HEK293T (cell line): ENCODE results near the gene LIN54.
A peak's percentile ranks its signal among the peaks of the same experiment; 100 is the strongest.
"Not testable (repeated sequence)": the region's sequence is repeated elsewhere in the genome, so short reads cannot be mapped to it uniquely, and the experiment has no call there.

Experiments used
- CTCF ChIA-PET: fragments of 350-600 bp; formaldehyde crosslinking; extraction: SDS; loops from one replicate; lab custom pipeline; 2021; ENCODE audit warnings: antibody characterized with exemption, inconsistent platforms; lab: Yijun Ruan, JAX
- POLR2A ChIA-PET: fragments of 350-600 bp; formaldehyde crosslinking; extraction: SDS; loops from one replicate; lab custom pipeline; 2020; ENCODE audit warnings: antibody characterized with exemption, inconsistent platforms; lab: Yijun Ruan, JAX
- DNase-seq: peaks from one replicate; pipeline ENCODE4 v3.0.0; 2012; ENCODE audit warnings: mixed read lengths; ENCODE audit errors: extremely low spot score
- ARNT ChIP-seq: fragments of 450-650 bp; IDR thresholded peaks from 2 replicates; pipeline ENCODE4 v1.6.1; 2017; ENCODE audit warnings: mild to moderate bottlenecking
- BHLHE40 ChIP-seq: fragments of 450-650 bp; IDR thresholded peaks from 2 replicates; pipeline ENCODE4 v1.6.1; 2016; ENCODE audit warnings: mild to moderate bottlenecking, moderate library complexity, borderline replicate concordance
- CTBP1 ChIP-seq: fragments of 450-650 bp; IDR thresholded peaks from 2 replicates; pipeline ENCODE4 v1.6.1; 2016; ENCODE audit warnings: borderline replicate concordance
- ELF4 ChIP-seq: fragments of 450-650 bp; IDR thresholded peaks from 2 replicates; pipeline ENCODE4 v1.6.1; 2017; ENCODE audit warnings: antibody characterized with exemption
- FOXA1 ChIP-seq: fragments of 450-650 bp; IDR thresholded peaks from 2 replicates; pipeline ENCODE4 v1.6.1; 2016; ENCODE audit warnings: mild to moderate bottlenecking
- FOXK2 ChIP-seq: fragments of 450-650 bp; IDR thresholded peaks from 2 replicates; pipeline ENCODE4 v1.6.1; 2016; ENCODE audit warnings: mild to moderate bottlenecking
- FOXM1 ChIP-seq: fragments of 450-650 bp; IDR thresholded peaks from 2 replicates; pipeline ENCODE4 v1.6.1; 2017; ENCODE audit warnings: mild to moderate bottlenecking, borderline replicate concordance
- HDGF ChIP-seq: fragments of 450-650 bp; IDR thresholded peaks from 2 replicates; pipeline ENCODE4 v1.6.1; 2017; ENCODE audit warnings: antibody characterized with exemption, borderline replicate concordance
- L3MBTL2 ChIP-seq: fragments of 450-650 bp; conservative IDR thresholded peaks from 2 replicates; pipeline ENCODE4 v1.6.1; 2016; ENCODE audit warnings: mild to moderate bottlenecking
- LEF1 ChIP-seq: fragments of 450-650 bp; IDR thresholded peaks from 2 replicates; pipeline ENCODE4 v1.6.1; 2017; ENCODE audit warnings: mild to moderate bottlenecking, borderline replicate concordance
- NFRKB ChIP-seq: fragments of 450-650 bp; IDR thresholded peaks from 2 replicates; pipeline ENCODE4 v1.6.1; 2016; ENCODE audit warnings: mild to moderate bottlenecking, moderate library complexity
- SP1 ChIP-seq: fragments of 450-650 bp; IDR thresholded peaks from 2 replicates; pipeline ENCODE4 v1.6.1; 2017
- SUZ12 ChIP-seq: fragments of 450-650 bp; IDR thresholded peaks from 2 replicates; pipeline ENCODE4 v1.6.1; 2016; ENCODE audit warnings: mild to moderate bottlenecking
- TARDBP ChIP-seq: fragments of 450-650 bp; IDR thresholded peaks from 2 replicates; pipeline ENCODE4 v1.6.1; 2016
- ZNF384 ChIP-seq: fragments of 450-650 bp; IDR thresholded peaks from 2 replicates; pipeline ENCODE4 v1.6.1; 2016
- TF ChIP-seq, protein P1 (sequence below): fragments of 450-650 bp; IDR thresholded peaks from 2 replicates; pipeline ENCODE4 v1.6.1; 2016

Gene LIN54

GRCh38 chr4:83040269-83040668 is 29.6 kb upstream of the LIN54 start:
- POLR2A ChIA-PET, result interaction anchor here (1.0 kb wide), 1 partner anchor 27 kb away, joined by 3 read pairs; no protein-coding TSS in a partner anchor
- no peak for DNase-seq
- CTCF ChIA-PET, result interaction anchor here (0.6 kb wide), 2 partner anchors 10 to 67 kb away, joined by 3 to 4 read pairs; no protein-coding TSS in a partner anchor

DNA sequence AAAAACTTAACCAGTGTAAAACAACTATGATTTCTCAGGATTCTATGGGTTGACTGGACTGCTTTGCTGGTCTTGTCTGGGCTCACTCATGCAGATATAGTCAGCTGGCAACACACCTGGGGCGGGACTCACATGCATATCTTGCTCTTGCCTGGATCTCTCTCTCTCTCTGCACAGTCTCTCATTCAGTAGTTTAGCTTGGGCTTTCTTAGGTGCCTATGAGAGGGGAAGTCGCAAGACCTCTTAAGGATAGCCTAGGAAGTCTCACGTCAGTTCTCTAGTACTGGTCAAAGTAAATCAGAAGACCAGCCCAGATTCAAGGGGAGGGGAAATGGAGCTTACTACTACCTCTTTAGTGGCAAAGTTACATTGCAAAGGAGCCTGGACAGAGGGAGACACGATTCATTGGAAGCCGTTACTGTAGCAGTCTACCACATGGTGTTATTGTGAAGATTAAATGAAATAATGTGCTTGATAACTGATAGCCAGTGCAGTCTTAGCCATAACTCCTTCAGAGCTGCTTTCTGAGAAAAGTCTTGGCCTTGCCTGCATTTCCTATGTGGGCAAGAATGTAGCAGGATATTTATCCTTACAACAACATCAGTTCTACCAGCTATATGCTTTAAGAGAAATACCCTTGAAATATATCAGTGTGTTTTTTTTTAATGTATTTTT is 26.5 kb upstream of the LIN54 start:
- TF ChIP-seq ARNT (no peak), FOXA1 (no peak), ZNF384 (no peak)
- TF ChIP-seq, protein P1, sequence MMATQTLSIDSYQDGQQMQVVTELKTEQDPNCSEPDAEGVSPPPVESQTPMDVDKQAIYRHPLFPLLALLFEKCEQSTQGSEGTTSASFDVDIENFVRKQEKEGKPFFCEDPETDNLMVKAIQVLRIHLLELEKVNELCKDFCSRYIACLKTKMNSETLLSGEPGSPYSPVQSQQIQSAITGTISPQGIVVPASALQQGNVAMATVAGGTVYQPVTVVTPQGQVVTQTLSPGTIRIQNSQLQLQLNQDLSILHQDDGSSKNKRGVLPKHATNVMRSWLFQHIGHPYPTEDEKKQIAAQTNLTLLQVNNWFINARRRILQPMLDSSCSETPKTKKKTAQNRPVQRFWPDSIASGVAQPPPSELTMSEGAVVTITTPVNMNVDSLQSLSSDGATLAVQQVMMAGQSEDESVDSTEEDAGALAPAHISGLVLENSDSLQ, result no peak
- ChIA-PET POLR2A (interaction anchor here (0.7 to 2.4 kb wide), 4 partner anchors 23 to 137 kb away, joined by 3 to 9 read pairs (median 5); partner anchors contain the start of gene THAP9), CTCF (interaction anchor here (0.5 to 0.6 kb wide), 2 partner anchors 30 to 224 kb away, joined by 3 to 4 read pairs; no protein-coding TSS in a partner anchor)
- no peak for DNase-seq

More at GRCh38 chr4:83040269-83040668, 29.6 kb upstream of the LIN54 start:
- TF ChIP-seq HDGF (no peak), FOXK2 (no peak), ARNT (no peak), FOXA1 (no peak), TARDBP (no peak), FOXM1 (no peak), ELF4 (no peak), LEF1 (no peak), SUZ12 (no peak), ZNF384 (no peak), SP1 (no peak), CTBP1 (no peak)
- TF ChIP-seq, protein P1, result no peak

DNA sequence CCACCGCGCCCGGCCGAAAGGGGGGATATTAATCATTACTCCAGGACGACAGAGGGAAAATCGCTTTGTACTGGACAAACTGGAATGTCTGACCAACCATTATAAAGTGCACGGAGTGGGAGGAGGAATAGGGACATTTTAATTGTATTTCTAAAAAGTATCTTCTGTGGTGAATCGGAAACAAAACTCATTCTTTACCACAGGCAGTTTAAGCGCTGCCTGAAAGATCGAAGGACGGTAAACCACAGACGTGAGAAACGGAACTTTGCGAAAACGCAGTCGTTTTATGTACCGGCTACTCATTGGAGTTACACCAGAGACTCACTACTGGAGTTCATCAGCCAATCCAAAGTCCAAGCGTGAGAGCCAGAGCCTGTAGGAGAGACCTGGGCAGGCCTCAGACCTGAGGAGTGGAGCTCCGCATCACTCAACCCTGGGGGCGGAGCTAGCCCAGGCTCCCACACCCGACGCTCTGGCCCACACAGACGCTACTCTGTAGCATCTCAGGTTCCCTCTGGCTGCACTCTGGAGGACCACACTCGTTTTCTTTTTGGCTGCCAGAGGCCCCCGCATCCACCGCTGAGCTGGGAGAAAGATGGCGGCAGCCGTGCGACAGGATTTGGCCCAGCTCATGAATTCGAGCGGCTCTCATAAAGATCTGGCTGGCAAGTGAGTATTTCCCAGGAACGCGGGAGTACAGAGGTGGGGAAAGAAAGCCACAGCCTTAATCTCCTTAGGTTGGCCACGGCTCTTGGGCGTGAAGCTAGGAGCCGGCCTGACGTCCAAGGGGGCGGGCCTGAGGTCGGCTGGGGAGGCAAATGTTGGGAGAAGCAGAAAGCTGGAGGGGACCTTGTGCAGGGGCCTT is 24.2 kb upstream of the LIN54 start, which contains the start of gene COPS4:
TSS of gene COPS4 (plus strand) at position 554 of the 865 bp plus-strand sequence. CDS start at position 596, 42 bp downstream.
- DNase-seq, result peak; percentile 96
- CTCF ChIA-PET, result interaction anchor here (0.6 to 1.0 kb wide), 4 partner anchors 13 to 296 kb away, joined by 3 read pairs; no protein-coding TSS in a partner anchor
- TF ChIP-seq SP1 (no peak), ELF4 (peak; percentile 54), FOXM1 (peak; percentile 80), CTBP1 (peak; percentile 68; the same call in 1 of the 2 replicates), SUZ12 (no peak), TARDBP (no peak)
- TF ChIP-seq, protein P1, result peak; percentile 91
- POLR2A ChIA-PET, result interaction anchor here (0.5 to 1.4 kb wide), 19 partner anchors 9 to 667 kb away, joined by 3 to 59 read pairs (median 4); partner anchors contain the start of genes LIN54 and THAP9

DNA sequence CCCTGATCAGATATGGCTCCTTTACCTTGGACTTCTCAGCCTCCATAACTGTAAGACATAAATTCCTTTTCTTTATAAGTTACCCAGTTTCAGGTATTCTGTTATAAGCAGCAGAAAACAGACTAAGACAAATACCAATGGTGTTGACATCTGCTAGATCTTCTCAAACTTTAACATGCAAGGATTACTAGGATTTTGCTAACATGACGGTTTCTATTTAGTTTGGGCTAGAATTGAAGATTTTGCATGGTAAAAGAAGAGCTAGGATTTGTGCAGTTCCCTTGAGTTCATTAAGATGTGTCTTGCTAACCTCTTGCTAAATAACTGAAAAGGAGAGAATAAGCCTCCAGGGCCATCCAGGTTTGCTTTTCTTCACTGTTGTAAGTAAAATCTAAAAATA is 19.1 kb upstream of the LIN54 start:
- no peak for TF ChIP-seq ARNT
- CTCF ChIA-PET, result interaction anchor here (0.6 to 1.9 kb wide), 2 partner anchors 9 to 37 kb away, joined by 4 to 5 read pairs; no protein-coding TSS in a partner anchor
- no peak for DNase-seq
- POLR2A ChIA-PET, result no interaction called here

GRCh38 chr4:83028976-83029375 is 18.4 kb upstream of the LIN54 start:
- ChIA-PET POLR2A (interaction anchor here (1.1 kb wide), 1 partner anchor 16 kb away, joined by 4 read pairs; no protein-coding TSS in a partner anchor), CTCF (no interaction called here)
- DNase-seq, result no peak
- no peak for TF ChIP-seq ELF4

GRCh38 chr4:83025563-83025962 is 14.9 kb upstream of the LIN54 start:
- ChIA-PET CTCF (no interaction called here), POLR2A (interaction anchor here (0.7 to 1.3 kb wide), 2 partner anchors 10 to 13 kb away, joined by 3 to 5 read pairs; partner anchors contain the start of gene COPS4)
- DNase-seq, result no peak
- TF ChIP-seq SP1 (no peak), L3MBTL2 (0 out of 2 replicates have a peak, but pooled peaks have one; percentile 37)

GRCh38 chr4:83024233-83024632 is 13.6 kb upstream of the LIN54 start:
- no peak for TF ChIP-seq SP1
- TF ChIP-seq ZNF384, result no peak
- TF ChIP-seq BHLHE40, result no peak
- no peak for TF ChIP-seq ARNT
- no peak for TF ChIP-seq LEF1
- TF ChIP-seq, protein P1, result no peak
- no peak for TF ChIP-seq FOXM1
- TF ChIP-seq CTBP1, result no peak
- TF ChIP-seq FOXK2, result no peak
- TF ChIP-seq TARDBP, result no peak
- TF ChIP-seq FOXA1, result no peak
- no peak for TF ChIP-seq NFRKB
- ChIA-PET POLR2A (no interaction called here), CTCF (no interaction called here)
- no peak for DNase-seq

- DNase-seq, CTCF ChIA-PET, POLR2A ChIA-PET: not testable (repeated sequence)
These were observed 13.0 kb upstream of the LIN54 start for GRCh38 chr4:83023599-83023998.
